GM12801 (cell line): ENCODE results near the gene C4B.
"Not testable (repeated sequence)": the region's sequence is repeated elsewhere in the genome, so short reads cannot be mapped to it uniquely, and the experiment has no call there.

Experiments
- TF ChIP-seq, protein P1 (sequence below): IDR thresholded peaks from one replicate; pipeline ENCODE4 v1.5.1; 2011; ENCODE audit warnings: control low read depth; ENCODE audit not compliant: insufficient read length; ENCODE audit errors: extremely low read depth

Gene C4B

GRCh38 chr6:31978831-31979230 is 35.8 kb upstream of the C4B start:
- TF ChIP-seq, protein P1, sequence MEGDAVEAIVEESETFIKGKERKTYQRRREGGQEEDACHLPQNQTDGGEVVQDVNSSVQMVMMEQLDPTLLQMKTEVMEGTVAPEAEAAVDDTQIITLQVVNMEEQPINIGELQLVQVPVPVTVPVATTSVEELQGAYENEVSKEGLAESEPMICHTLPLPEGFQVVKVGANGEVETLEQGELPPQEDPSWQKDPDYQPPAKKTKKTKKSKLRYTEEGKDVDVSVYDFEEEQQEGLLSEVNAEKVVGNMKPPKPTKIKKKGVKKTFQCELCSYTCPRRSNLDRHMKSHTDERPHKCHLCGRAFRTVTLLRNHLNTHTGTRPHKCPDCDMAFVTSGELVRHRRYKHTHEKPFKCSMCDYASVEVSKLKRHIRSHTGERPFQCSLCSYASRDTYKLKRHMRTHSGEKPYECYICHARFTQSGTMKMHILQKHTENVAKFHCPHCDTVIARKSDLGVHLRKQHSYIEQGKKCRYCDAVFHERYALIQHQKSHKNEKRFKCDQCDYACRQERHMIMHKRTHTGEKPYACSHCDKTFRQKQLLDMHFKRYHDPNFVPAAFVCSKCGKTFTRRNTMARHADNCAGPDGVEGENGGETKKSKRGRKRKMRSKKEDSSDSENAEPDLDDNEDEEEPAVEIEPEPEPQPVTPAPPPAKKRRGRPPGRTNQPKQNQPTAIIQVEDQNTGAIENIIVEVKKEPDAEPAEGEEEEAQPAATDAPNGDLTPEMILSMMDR = no peak

GRCh38 chr6:31979238-31979898 is 35.2 kb upstream of the C4B start:
- TF ChIP-seq, protein P1 = no peak

DNA sequence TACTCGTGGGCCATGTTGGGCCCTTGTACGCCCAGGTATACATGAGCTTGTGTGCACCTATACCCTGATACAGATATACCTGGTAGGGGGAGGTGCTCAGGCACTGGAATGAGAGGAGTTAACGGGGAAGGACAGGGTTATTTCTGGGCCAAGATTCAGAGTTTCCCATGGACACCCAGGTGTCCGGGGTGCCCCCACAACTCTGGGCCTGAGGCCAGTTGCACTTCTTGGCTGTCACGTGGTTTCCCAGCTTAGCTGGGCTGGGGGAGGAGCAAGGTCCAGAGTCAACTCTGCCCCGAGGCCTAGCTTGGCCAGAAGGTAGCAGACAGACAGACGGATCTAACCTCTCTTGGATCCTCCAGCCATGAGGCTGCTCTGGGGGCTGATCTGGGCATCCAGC is 32.9 kb upstream of the C4B start, which contains the start of gene C4A:
Gene C4A (plus strand): TSS at position 314 of the 400 bp plus-strand sequence. CDS start 51 bp downstream, at position 365.
- TF ChIP-seq, protein P1 = not testable (repeated sequence)

GRCh38 chr6:32037598-32038524 is 23.3 kb downstream of the C4B start, which contains the start of gene CYP21A2:
CYP21A2 (plus strand) TSS chr6:32038415; CDS start chr6:32038423, 8 bp downstream.
- TF ChIP-seq, protein P1 = not testable (repeated sequence)

DNA sequence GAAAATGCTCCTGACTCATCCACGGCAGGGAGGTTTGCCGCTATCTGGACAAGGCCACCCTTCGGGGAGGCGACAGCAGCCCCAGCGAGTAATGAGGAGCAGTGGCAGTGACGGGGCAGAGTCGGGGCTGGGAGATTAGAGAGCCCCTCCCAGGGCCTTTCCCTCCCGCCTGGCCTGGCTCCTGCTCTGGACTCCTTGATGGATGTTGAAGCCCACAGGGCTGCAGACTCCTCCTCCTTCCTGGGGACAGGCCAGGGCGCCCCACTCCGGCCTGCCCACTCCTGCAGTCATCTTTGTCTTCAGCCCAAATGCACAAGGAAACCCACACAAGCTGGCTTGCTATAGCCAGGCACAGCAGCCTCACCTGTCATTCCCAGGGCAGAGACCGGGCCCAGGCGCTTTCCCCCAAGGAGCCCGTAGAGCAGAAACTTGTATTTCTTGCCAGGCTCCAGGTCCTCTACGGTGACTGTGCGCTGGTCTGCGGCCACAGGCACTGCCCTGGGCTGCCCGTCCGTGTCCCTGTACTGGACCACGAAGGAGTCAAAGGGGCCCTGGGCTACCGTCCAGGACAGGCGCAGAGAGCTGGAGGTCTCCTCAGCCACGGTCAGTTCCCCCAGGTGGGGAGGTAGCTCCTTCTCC is 31.3 kb downstream of the C4B start:
- TF ChIP-seq, protein P1 = no peak

DNA sequence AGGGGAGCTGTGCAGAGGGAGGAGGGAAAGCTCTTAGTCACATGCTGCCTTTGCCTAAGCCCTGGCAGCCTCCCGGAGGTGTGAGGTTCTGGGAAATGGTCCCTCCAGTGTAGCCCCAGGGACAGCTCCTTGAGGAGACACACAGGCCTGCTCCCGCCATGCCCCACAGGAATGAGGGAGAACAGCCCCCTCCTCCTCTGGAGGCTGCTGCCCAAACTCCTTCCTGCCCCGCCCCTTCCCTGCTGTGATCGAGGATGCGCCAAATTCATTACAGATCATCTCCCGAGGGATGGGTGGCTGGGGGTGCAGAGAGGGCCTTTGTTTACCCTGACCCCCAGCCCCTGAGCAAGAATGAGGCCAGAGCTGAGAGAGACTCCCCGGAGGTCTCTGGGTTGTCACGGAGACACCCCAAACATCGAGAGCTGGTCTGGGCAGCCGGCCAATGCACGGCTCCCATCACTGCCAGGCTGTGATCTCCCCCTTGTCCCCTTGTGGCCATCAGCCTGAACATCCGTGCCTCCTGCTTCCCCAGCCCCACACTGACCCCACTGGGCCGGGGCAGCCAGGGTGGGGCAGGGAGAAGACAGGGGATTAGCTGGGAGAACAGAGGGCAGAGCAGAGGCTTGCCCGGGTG is 32.0 kb downstream of the C4B start:
- TF ChIP-seq, protein P1 = no peak
